ENCODE results near the gene MT1A.

- TF ChIP-seq, protein P1, sequence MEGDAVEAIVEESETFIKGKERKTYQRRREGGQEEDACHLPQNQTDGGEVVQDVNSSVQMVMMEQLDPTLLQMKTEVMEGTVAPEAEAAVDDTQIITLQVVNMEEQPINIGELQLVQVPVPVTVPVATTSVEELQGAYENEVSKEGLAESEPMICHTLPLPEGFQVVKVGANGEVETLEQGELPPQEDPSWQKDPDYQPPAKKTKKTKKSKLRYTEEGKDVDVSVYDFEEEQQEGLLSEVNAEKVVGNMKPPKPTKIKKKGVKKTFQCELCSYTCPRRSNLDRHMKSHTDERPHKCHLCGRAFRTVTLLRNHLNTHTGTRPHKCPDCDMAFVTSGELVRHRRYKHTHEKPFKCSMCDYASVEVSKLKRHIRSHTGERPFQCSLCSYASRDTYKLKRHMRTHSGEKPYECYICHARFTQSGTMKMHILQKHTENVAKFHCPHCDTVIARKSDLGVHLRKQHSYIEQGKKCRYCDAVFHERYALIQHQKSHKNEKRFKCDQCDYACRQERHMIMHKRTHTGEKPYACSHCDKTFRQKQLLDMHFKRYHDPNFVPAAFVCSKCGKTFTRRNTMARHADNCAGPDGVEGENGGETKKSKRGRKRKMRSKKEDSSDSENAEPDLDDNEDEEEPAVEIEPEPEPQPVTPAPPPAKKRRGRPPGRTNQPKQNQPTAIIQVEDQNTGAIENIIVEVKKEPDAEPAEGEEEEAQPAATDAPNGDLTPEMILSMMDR (IDR thresholded peaks at IDR 0.05; ENCODE audit: insufficient read depth, low read length), result no peak
- no peak for TF ChIP-seq REST (IDR thresholded peaks at IDR 0.05; ENCODE audit: insufficient replicate concordance, low read depth)
- no peak for TF ChIP-seq POLR2AphosphoS5 (IDR thresholded peaks at IDR 0.05; ENCODE audit: low read depth)
- no peak for TF ChIP-seq SPI1 (IDR thresholded peaks at IDR 0.05; ENCODE audit: borderline replicate concordance, low read depth)
- no peak for TF ChIP-seq GABPA (IDR thresholded peaks at IDR 0.05; ENCODE audit: low read depth)
These were observed 34.5 kb downstream of the MT1A start for GRCh38 chr16:56672761-56673536.
